ENCODE measurements around the gene ZNHIT1. TPM values are rescaled to one million over a fixed set of nuclear protein-coding genes. Genes with fewer than 3 reads are reported as not detected.
"Not testable (repeated sequence)": the region's sequence is repeated elsewhere in the genome, so short reads cannot be mapped to it uniquely, and the experiment has no call there.

ZNHIT1 gene
- polyA plus RNA-seq, 3 donors, result 29.3 to 109 (median 74.9) TPM

GRCh38 chr7:101255796-101256195 is 37.8 kb downstream of the ZNHIT1 start:
- H3K4me1 Mint-ChIP-seq, result peaks cover 18% of the 10 kb centered on the region
- H4K20me1 ChIP-seq (ENCODE audit: insufficient read depth, low read length), result peaks cover 8% of the 10 kb centered on the region
- H3K27me3 Mint-ChIP-seq (ENCODE audit: low read depth in 3 of 3), result peaks cover 3 to 25% (median 8%) of the 10 kb centered on the region in 3 donors
- H3K27ac ChIP-seq (ENCODE audit: low read depth in 1 of 2, low read length in 2 of 2), result no peak overlapping the region
- no peak overlapping the region for H3K4me3 ChIP-seq (replicated peaks in 1 of 3; ENCODE audit: low read depth in 2 of 3, low read length in 3 of 3)
- H3K36me3 ChIP-seq (replicated peaks in 1 of 2; ENCODE audit: control insufficient read depth in 1 of 2, insufficient read depth in 2 of 2, low read length in 2 of 2), result no peaks in the 10 kb centered on the region
- H2AFZ ChIP-seq (ENCODE audit: insufficient read depth, low read depth, low read length, poor library complexity, severe bottlenecking), result no peak overlapping the region
- intact Hi-C loops (cut with micrococcal nuclease), result loop anchor here in 1 of 2 donors (10.0 kb wide), 1 partner anchor 171 kb away; the partner anchor contains the start of gene TRIM56
- H3K4me2 ChIP-seq (replicated peaks; ENCODE audit: extremely low read depth, low read length, poor library complexity, severe bottlenecking), result no peak overlapping the region
- peaks cover 14 to 17% of the 10 kb centered on the region in 2 donors for H3K4me1 ChIP-seq (ENCODE audit: control insufficient read depth in 1 of 2, insufficient read depth in 2 of 2, low read length in 2 of 2)
- no peaks in the 10 kb centered on the region for H3K9me3 ChIP-seq (replicated peaks in 1 of 2; ENCODE audit: control insufficient read depth in 1 of 2, insufficient read depth in 1 of 2, low read length in 2 of 2)
- TF ChIP-seq CTCF (IDR thresholded peaks at IDR 0.05), result no peak
- H3K9me3 Mint-ChIP-seq, result no peaks in the 10 kb centered on the region
- no peaks in the 10 kb centered on the region for H3K27me3 ChIP-seq (ENCODE audit: control insufficient read depth in 2 of 2, insufficient read depth in 2 of 2, low read length in 2 of 2)
- no peak overlapping the region for H3K27ac Mint-ChIP-seq
- WGBS (ENCODE audit: insufficient coverage), result no CpG with 5 or more reads among the region's 4 CpGs
- DNase-seq, result peak in 1 of 3 donors; percentile 23
- H3K36me3 Mint-ChIP-seq, result no peaks in the 10 kb centered on the region
- H3K4me3 Mint-ChIP-seq, result no peak overlapping the region
- H3K9ac ChIP-seq (ENCODE audit: insufficient read depth, low read length, poor library complexity, severe bottlenecking), result no peak overlapping the region
- peaks cover 14% of the 10 kb centered on the region for H3K79me2 ChIP-seq (ENCODE audit: insufficient read depth, low read length)

- intact Hi-C loops (cut with micrococcal nuclease), result loop anchor here in 1 of 2 donors (10.0 kb wide), 1 partner anchor 173 kb away; the partner anchor contains the start of gene TRIM56
- TF ChIP-seq CTCF (IDR thresholded peaks at IDR 0.05), result no peak
- DNase-seq, result no peak
- no peak overlapping the region for H3K27ac ChIP-seq (ENCODE audit: low read depth in 1 of 2, low read length in 2 of 2)
- H3K27me3 ChIP-seq (ENCODE audit: control insufficient read depth in 2 of 2, insufficient read depth in 2 of 2, low read length in 2 of 2), result no peaks in the 10 kb centered on the region
- 100% methylated on average over 1 of the region's 7 CpGs for WGBS (ENCODE audit: insufficient coverage)
- no peaks in the 10 kb centered on the region for H4K20me1 ChIP-seq (ENCODE audit: insufficient read depth, low read length)
- H3K4me3 ChIP-seq (replicated peaks in 1 of 3; ENCODE audit: low read depth in 2 of 3, low read length in 3 of 3), result no peak overlapping the region
- Mint-ChIP-seq H3K27me3 (ENCODE audit: low read depth in 3 of 3) (peaks cover 6 to 31% (median 19%) of the 10 kb centered on the region in 3 donors), H3K4me1 (peaks cover 3% of the 10 kb centered on the region), H3K4me3 (no peak overlapping the region), H3K9me3 (no peaks in the 10 kb centered on the region), H3K36me3 (no peaks in the 10 kb centered on the region), H3K27ac (no peak overlapping the region)
- H3K4me1 ChIP-seq (ENCODE audit: control insufficient read depth in 1 of 2, insufficient read depth in 2 of 2, low read length in 2 of 2), result no peaks in the 10 kb centered on the region
- H3K36me3 ChIP-seq (replicated peaks in 1 of 2; ENCODE audit: control insufficient read depth in 1 of 2, insufficient read depth in 2 of 2, low read length in 2 of 2), result no peaks in the 10 kb centered on the region
- no peak overlapping the region for H2AFZ ChIP-seq (ENCODE audit: insufficient read depth, low read depth, low read length, poor library complexity, severe bottlenecking)
- H3K4me2 ChIP-seq (replicated peaks; ENCODE audit: extremely low read depth, low read length, poor library complexity, severe bottlenecking), result no peak overlapping the region
- no peaks in the 10 kb centered on the region for H3K79me2 ChIP-seq (ENCODE audit: insufficient read depth, low read length)
- no peak overlapping the region for H3K9ac ChIP-seq (ENCODE audit: insufficient read depth, low read length, poor library complexity, severe bottlenecking)
- H3K9me3 ChIP-seq (replicated peaks in 1 of 2; ENCODE audit: control insufficient read depth in 1 of 2, insufficient read depth in 1 of 2, low read length in 2 of 2), result no peaks in the 10 kb centered on the region
Measured at GRCh38 chr7:101258243-101258731, 40.3 kb downstream of the ZNHIT1 start.

GRCh38 chr7:101264102-101264706 is 46.2 kb downstream of the ZNHIT1 start:
- peaks cover 7 to 27% (median 19%) of the 10 kb centered on the region in 3 donors for H3K27me3 Mint-ChIP-seq (ENCODE audit: low read depth in 3 of 3)
- H3K4me1 Mint-ChIP-seq; H3K36me3 Mint-ChIP-seq; intact Hi-C loops (cut with micrococcal nuclease); H3K4me1 ChIP-seq (ENCODE audit: control insufficient read depth in 1 of 2, insufficient read depth in 2 of 2, low read length in 2 of 2); H3K27ac Mint-ChIP-seq; H3K4me3 Mint-ChIP-seq; H3K4me3 ChIP-seq (replicated peaks in 1 of 3; ENCODE audit: low read depth in 2 of 3, low read length in 3 of 3); H3K9ac ChIP-seq (ENCODE audit: insufficient read depth, low read length, poor library complexity, severe bottlenecking); H3K9me3 Mint-ChIP-seq; H3K27ac ChIP-seq (ENCODE audit: low read depth in 1 of 2, low read length in 2 of 2); H4K20me1 ChIP-seq (ENCODE audit: insufficient read depth, low read length); DNase-seq; H3K9me3 ChIP-seq (replicated peaks in 1 of 2; ENCODE audit: control insufficient read depth in 1 of 2, insufficient read depth in 1 of 2, low read length in 2 of 2); H3K36me3 ChIP-seq (replicated peaks in 1 of 2; ENCODE audit: control insufficient read depth in 1 of 2, insufficient read depth in 2 of 2, low read length in 2 of 2); H2AFZ ChIP-seq (ENCODE audit: insufficient read depth, low read depth, low read length, poor library complexity, severe bottlenecking); H3K79me2 ChIP-seq (ENCODE audit: insufficient read depth, low read length); H3K27me3 ChIP-seq (ENCODE audit: control insufficient read depth in 2 of 2, insufficient read depth in 2 of 2, low read length in 2 of 2); H3K4me2 ChIP-seq (replicated peaks; ENCODE audit: extremely low read depth, low read length, poor library complexity, severe bottlenecking): not testable (repeated sequence)
- WGBS (ENCODE audit: insufficient coverage), result 93% methylated on average over 5 of the region's 6 CpGs

Data from CD14-positive monocyte (primary cell).